Activated CD4-positive, alpha-beta T cell treated with anti-CD3 and anti-CD28 coated beads, Interleukin-2, amount 50 U/mL, for 16 hours (primary cell): Measurements from ENCODE around the gene UBB.
"Not testable (repeated sequence)": the region's sequence is repeated elsewhere in the genome, so short reads cannot be mapped to it uniquely, and the experiment has no call there.

ENCODE experiments used
- DNase-seq: peaks from one replicate; pipeline ENCODE4 v3.0.0-alpha.2; 2020

UBB gene

DNA sequence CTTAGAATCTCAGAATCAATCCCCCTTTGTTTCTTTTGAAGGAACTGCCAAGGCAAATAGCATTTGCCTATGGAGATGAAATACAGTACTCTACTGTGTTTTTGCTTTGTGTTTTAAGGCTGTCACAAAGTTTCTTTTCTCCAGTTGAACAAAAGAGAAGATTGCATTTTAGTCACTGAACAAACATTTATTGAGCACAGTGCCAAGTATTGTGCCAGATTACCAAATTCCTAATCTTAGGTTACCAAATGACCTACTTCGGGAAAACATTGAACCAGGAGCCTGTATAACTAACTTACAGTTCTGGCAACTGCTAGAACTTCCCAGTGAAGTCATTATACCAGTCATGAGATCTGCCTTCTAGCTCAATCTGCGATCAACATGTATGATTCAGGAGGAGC is 3.0 kb upstream of the UBB start:
- no peak for DNase-seq

DNA sequence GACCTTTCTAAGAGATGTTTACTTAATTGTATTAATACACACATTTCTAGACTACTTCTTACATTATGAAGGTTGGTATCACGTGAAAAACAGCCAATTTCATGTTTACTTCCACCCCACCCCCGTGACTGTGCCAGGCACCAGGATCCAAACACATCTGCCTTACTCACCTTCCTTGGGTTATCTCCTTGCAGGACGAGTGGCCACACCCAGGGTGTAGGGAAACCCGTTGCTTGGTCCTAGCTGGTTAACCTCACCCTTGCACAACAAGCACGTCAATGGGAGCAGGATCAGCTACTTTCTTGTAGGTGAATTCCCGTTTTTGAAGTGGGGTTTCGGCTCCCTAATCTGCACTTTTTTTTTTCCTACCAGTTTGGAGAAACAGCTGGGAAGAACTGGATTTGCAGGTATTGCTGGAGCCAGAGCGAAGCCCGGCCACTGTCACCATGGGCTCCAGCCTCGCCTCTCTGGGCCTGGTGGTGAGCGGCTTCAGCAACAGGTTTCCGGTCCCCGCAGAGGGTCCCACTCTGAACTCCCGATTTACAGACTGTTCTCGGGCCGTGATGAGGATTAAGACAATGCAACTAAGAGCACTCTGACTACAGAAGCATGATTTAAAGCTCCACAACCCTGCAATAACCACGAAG is 2.1 kb upstream of the UBB start:
- DNase-seq = no peak

DNA sequence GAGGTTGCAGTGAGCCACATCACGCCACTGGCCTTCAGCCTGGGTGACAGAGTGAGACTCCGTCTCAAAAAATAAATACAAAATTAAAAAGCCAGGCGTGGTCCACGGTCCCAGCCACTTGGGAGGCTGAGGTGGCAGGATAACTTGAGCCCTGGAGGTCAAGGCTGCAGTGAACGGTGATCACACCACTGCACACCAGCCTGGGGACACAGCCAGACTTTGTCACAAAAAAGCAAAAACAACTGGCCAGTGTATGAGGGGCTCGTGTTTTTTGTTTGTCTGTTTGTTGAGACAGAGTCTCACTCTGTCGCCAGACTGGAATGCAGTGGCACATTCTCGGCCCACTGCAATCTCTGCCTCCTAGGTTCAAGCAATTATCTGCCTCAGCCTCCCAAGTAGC is 1.2 kb upstream of the UBB start:
- DNase-seq = no peak

DNA sequence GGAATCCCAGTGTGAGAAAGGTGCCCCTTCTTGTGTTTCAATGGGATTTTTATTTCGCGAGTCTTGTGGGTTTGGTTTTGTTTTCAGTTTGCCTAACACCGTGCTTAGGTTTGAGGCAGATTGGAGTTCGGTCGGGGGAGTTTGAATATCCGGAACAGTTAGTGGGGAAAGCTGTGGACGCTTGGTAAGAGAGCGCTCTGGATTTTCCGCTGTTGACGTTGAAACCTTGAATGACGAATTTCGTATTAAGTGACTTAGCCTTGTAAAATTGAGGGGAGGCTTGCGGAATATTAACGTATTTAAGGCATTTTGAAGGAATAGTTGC is 567 bp downstream of the UBB start:
- no peak for DNase-seq

DNA sequence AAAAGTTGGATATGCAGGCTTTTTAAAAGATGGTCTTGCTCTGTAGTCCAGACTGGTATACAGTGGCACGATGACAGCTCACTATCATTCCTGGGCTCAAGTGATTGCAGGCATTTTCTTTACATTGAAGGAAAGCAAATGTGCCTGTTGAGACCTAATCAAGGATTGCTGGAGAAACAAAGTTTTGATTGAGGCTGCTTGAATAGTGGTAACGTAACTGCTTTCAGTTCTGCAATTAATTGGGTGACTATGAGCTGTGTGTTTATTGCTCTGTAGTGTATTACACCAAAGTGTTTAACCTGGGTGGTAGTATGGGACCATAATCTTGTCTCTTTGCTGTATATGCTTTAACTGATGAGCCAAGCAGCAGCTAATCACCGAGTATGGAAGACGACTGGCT is 2.3 kb downstream of the UBB start:
- no peak for DNase-seq

DNA sequence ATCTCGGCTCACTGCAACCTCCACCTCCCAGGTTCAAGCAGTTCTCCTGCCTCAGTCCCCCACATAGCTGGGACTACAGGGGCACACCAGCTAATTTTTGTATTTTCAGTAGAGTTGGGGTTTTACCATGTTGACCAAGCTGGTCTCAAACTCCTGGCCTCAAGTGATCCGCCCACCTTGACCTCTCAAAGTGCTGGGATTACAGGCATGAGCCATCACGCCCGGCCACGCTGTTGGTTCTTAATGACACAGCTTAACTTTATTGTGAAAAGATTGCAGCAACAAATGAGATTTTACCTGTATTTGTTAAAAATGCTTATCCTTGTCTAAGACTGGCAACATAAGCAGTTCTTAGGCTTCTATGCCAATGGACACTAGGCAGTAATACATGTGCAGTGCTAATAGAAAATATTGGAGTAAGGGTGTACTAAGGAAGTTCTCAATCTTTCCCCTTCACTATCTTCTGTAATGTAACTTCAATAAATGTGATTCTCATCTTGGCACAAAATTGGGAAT is 2.9 kb downstream of the UBB start:
- DNase-seq = no peak

DNA sequence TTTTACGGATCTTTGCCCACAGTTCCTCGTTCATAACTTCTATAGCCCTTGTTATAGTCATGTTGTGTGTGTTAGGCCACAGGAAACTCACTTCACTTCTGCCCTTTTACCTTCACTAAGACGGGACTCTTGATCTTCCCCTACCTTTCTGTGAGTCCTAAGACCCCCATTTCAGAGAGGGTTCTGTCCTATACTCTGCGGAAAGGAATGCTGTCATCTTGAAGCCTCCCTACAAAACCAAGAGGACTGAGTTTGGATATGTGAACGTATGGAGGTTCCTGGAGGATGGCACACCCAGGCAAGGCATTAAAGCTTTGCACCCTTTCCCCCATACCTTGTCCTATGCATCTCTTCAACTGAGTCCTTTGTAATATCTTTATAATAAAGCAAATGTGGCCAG is 3.7 kb downstream of the UBB start:
- DNase-seq = no peak

DNA sequence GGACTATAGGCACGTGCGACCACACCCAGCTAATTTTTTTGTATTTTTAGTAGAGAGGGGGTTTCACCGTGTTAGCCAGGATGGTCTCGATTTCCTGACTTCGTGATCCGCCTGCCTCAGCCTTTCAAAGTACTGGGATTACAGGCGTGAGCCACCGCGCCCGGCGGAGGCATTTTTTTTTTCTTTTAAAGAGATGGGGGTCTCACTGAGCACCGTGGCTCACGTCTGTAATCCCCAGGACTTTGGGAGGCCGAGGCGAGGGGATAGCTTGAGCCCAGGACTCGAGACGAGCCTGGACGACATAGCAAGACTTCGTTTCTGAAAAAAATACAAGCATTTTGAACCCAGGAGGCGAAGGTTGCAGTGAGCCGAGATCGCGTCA is 5.2 kb downstream of the UBB start:
- DNase-seq = not testable (repeated sequence)

DNA sequence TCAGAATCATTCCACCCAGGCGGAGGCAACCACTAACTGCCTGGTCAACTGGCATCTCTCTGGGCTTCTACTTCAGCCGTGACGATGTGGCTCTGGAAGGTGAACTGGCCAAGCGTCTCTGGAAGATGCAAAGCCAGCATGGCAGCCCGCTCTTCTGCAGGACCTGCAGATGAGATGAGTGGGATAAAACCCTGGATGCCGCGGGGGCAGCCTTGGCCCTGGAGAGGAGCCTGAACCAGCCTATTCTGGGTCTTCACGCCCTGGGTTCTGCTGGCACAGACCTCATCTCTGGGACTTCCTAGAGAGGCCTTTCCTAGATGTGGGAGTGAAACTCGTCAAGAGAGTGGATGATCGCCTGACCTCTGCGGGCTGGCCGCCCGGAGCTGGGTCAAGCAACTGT is 10.6 kb downstream of the UBB start:
- no peak for DNase-seq

DNA sequence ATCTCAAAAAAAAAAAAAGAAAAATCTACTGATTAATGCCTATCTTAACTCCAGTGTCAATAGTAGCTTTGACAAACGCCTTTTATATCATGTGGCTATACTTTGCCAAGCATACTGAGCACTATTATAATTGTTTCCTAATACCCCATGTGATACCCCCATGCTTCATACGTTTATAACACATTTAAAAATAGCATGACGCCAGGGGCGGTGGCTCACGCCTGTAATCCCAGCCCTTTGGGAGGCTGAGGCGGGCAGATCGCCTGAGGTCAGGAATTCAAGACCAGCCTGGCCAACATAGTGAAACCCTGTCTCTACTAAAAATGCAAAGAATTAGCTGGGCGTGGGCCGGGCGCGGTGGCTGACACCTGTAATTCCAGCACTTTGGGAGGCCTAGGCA is 11.6 kb downstream of the UBB start:
- not testable (repeated sequence) for DNase-seq

DNA sequence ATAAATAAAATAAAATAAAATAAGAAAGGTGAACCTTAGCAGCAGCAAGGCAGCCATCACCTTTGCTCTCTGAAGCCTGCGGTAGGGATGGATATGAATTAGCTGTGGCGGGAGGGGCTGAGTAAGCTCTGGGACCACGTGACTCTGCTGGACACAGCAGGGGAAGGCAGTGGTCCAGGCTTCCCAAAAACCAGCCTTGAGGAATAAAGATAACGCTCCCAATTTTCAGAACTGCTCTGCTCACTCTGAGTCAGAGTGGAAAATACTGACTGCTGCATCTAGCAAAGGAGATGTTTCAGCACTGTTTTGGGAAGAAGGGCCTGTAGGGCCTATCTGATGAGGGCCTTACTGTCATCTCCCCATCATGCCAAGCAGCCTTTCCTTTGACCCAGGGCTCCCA is 15.0 kb downstream of the UBB start:
- DNase-seq = not testable (repeated sequence)

DNA sequence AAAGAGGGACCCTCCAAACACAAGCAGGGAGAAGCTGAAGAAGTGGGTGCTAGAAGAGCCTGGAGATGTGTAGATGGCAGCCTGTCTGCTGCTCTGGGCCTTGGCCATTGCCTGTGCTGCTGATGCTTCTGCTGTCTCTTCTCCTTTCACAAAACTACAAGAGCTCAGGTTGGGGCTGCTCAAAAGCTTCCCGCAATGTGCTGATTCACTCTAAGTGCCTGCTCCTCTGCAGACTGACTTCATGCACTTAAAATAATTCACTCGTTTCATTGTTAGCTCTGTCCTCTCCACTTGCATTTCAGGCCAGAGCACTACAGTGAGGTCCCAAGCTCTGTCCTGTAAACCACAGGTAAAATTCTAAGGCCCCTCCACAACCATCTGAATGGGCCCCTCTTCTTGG is 15.8 kb downstream of the UBB start:
- not testable (repeated sequence) for DNase-seq

DNA sequence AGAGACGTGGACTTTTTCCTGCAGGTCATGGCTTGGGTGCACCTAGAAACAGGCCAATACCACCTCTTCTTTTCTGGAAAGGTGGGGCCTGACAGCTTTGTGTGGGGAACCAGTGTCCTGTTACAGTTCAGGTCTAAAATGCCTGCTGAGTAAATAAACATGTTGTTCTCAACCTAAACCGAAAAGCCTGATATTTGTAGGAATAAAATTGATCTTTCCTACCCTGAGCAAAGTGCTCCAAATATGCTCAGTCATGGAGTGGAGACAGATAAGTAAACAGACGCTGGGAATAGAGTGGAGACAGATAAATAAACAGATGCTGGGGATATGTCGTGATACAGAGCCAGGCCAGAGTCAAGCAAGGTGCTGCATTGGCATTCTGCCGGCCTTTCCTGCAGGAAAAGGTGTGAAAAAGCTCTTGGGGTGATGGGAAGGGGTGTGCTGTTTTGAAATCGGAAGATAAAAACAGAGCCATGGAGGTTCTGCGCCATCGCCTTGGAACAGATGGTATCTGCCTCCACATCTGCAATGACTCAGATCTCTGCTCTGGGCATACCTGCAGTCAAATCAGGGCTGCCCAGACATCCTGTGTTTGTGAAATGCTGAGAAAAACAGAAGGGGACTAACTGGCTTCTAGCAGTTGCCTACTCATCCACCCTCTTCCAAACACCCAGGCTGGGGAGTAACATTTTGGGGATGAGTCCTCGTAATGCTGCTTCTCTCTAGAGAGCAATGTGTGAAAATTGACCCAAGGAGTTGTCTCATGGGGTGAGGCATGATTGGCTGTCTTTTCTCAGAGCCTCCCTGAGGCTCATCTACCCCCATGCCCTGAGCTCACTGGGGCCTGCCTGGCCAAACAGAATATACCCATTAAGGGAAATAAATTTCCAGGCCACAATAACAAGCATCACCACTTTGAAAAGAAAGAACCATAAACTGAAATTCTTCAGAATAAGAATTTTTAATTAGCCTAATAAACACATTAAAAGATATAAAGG is 17.7 kb downstream of the UBB start:
- peak; percentile 78 for DNase-seq

DNA sequence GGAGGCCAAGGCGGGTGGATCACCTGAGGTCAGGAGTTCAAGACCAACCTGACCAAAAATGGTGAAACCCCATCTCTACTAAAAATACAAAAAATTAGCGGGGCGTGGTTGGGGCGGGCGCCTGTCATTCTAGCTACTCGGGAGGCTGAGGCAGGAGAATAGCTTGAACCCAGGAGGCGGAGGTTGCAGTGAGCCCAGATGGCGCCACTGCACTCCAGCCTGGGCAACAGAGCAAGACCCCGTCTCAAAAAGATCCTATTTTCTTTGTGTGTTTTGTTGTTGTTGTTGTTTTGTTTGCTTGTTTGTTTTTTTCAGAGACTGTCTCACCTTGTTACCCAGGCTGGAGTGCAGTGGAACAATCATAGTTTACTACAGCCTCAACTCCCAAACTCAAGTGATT is 23.0 kb downstream of the UBB start:
- not testable (repeated sequence) for DNase-seq

DNA sequence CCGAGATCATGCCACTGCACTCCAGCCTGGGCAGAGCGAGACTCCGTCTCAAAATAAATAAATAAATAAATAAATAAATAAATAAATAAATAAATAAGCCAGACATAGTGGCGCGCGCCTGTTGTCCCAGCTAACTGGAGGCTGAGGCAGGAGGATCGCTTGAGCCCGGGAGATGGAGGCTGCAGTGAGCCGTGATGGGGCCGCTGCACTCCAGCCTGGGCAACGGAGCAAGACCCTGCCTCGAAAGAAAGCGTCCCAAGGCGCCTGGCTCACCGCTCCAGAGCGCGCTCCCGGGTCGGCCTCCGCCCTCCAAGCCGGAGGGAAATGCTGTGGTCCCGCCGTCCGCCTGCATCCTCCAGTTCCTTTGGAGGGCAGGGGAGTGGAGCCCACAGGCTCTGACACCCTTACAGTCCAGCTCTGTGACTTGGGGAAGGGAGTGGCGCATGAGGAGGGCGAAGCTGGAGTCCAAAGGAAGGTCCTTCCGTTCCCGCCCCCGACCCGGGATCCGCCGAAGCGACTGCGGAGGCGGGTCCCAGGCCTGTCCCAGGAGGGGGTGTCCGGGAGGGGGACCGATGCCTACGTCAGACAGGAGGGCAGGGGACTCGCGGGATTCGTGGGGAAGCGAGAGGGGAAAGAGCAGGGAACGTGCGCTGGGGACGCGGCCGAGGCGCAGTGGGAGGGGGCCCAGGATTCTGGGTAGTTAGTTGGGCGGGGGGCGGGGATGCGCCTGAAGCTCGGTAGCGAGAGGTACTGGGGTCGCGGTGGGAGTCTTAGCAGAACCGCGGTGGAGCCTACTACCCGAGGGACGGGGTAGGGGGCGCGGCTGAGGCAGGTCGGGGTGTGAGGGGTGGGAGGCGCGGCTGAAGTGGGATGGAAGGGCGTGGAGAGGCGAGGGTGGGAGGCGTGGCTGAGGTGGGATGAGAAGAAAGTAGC is 26.1 kb downstream of the UBB start:
- no peak for DNase-seq

DNA sequence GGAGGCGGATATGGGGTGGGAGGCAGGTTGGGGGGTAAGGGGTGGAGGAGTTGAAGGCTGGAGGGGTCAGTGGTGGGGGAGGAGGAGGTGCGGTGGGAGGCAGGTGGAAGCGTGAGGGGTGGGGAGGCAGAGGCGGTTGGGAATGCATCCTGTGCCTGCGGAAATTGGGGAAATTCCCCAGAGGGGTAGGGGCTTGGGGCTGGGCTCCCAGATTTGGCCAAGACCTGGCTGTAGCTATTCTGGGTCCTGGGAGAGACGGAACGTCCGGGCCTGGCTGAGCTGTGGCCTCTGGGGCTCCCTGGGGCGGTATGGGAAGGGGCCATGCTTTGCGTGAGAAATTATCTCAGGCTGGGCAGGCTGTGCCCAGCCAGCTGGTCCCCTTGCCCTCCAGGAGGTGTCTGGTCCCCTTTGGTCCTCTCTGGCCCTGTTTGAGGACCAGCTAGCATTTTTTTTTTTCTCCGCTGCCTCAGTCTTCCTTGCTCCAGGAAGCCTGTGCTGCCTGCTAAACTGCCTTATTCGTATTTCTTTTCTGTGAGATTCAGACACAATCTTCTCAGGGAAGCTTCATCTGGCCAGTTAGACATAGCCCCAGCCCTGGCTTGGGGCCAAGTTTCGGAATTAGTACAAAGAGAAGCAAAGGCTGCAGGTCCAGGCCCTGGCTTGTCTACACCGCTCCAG is 27.2 kb downstream of the UBB start:
- no peak for DNase-seq

DNA sequence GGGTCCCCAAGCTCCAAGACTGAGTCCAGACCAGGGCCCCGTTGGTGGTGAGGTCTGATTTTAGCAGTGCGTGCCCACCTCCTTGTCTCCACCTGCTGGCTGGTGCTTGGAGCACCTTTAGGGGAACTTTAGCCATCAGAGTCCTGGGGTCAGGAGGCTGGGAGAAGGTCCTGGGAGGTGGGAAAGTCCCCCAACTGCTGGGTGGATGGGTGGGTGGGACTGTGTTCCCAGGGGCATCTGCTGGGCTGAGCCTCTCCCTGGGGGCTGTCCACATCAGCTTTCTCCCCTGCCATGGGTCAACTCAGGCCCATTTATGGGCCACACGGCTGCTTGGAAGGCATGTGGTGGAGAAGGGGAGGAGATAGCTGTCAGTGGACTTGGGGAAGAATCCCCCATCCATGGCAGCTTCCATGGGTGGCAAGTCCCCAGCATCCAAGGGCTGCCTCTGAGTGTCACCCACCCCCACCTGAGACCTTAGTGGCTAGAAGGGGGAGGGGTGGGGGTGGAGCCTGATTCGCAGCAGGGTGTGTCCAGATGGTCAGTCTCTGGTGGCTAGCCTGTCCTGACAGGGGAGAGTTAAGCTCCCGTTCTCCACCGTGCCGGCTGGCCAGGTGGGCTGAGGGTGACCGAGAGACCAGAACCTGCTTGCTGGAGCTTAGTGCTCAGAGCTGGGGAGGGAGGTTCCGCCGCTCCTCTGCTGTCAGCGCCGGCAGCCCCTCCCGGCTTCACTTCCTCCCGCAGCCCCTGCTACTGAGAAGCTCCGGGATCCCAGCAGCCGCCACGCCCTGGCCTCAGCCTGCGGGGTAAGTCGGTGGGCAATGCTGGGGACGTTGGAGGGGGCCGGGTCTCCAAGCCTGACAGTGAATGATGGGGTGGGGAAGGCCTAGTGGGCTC is 34.4 kb downstream of the UBB start, which contains the start of gene TRPV2:
Gene TRPV2 (plus strand): TSS at position 541 of the 894 bp plus-strand sequence. CDS start 2,098 bp downstream, outside the sequence.
- peak; percentile 58 for DNase-seq

DNA sequence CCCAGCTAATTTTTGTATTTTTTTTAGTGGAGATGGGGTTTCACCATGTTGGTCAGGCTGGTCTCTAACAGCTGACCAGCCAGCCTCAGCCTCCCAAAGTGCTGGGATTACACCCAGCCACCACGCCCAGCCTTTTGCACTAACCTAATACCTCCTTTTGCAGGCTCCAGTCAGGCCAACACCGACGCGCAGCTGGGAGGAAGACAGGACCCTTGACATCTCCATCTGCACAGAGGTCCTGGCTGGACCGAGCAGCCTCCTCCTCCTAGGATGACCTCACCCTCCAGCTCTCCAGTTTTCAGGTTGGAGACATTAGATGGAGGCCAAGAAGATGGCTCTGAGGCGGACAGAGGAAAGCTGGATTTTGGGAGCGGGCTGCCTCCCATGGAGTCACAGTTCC is 36.5 kb downstream of the UBB start:
- no peak for DNase-seq

DNA sequence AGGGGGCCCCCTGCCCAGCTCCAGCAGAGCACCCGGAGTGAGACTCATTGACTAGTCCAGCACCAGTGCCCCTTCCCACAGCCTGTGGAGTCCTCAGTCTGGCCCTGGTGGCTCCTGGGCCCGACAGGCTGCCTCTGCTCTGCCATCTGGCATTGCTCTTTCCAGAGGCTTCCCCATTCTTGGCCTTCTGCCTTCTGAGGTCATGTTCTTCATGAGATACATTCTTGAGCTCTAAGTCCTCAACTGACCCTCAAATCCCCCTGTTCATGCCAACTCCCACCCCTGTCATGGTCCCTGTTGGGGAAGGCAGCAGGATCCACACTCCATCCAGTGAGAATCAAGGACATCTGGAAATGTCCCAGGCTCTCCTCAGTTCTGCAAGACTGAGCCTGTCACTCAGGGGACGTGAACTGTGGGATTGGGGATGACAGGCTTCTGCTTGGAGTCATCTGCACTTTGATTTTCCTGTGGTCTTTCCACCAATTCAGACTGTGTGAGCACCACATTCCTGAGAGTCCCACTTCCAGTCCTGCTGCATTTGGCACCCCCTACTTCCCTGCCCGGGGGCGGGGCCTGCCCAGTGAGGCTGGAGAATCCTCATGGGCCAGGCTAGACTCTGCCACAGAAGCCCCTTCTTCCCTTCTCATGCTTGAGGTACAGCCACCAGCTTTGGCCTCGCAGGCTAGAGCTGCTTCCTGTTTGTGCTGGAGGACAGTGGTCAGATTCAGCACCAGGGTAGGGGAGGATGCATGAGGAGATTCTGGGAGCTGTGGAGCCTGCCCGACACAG is 37.2 kb downstream of the UBB start:
- DNase-seq = no peak

DNA sequence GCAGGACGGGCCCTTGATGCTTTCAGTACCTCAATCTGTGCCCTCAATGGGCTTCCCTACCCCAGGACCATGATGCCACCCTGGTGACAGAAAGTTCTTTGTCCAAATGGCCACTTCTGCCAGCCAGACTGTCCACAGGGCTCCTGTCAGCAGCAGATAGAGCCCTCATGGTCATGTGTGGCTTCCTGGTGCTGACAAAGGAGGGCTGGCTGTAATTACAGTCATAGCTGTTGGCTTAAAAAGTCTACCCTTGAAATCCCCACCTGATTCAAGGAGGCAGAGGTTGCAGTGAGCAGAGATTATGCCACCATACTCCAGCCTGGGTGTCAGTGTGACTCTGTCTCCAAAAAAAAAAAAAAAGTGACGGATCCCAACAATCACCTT is 37.8 kb downstream of the UBB start:
- peak; percentile 53 for DNase-seq
